NCI-H774 (cell line): Measurements from ENCODE around the gene SLC35F3.
"Not testable (repeated sequence)": the region's sequence is repeated elsewhere in the genome, so short reads cannot be mapped to it uniquely, and the experiment has no call there.

ENCODE experiments used
- DNase-seq: peaks from one replicate; lab custom pipeline; 2025; lab: John Stamatoyannopoulos, UW

Gene SLC35F3

GRCh38 chr1:234226113-234226818, 321.8 kb downstream of the SLC35F3 start:
- no peak for DNase-seq

DNA sequence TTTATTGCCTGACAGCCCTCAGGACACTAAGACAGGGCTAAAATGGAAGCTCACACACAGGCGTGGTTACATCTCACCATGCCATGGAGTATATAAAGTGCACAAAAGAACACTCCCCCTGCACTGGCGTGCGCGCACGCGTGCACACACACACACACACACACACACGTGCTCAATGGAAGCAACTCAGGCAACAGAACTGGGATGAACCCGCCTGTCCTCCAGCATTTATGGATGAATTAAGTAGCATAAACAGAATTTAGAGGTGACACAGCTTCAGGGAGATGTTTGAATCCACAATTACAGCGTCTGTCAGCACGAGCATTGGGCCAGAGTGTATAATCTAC, 322.3 kb downstream of the SLC35F3 start:
- no peak for DNase-seq

- DNase-seq: no peak
These were observed 325.3 kb downstream of the SLC35F3 start for GRCh38 chr1:234229581-234230387.

DNA sequence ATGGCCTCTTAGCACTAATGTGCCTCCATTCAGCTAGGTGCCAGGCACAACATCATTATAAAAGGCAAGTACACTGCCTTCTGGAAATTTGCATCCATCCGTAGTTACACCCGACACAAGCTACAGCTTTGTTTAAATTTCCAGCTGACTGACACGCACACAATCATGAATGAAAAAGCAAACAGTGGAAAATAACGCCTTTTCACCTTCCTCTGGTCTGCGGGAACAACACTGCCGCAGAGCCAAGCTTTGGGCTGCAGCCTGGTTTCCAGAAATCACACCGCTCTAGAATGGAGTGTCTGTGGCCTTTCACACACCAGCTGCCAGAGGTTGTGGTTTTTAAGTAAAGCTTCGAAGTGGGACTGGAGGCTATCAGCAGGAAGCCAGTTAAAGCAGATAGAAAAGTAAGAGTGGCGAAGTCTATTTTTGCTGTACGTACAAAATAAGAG, 326.0 kb downstream of the SLC35F3 start:
- peak; percentile 71 for DNase-seq

DNA sequence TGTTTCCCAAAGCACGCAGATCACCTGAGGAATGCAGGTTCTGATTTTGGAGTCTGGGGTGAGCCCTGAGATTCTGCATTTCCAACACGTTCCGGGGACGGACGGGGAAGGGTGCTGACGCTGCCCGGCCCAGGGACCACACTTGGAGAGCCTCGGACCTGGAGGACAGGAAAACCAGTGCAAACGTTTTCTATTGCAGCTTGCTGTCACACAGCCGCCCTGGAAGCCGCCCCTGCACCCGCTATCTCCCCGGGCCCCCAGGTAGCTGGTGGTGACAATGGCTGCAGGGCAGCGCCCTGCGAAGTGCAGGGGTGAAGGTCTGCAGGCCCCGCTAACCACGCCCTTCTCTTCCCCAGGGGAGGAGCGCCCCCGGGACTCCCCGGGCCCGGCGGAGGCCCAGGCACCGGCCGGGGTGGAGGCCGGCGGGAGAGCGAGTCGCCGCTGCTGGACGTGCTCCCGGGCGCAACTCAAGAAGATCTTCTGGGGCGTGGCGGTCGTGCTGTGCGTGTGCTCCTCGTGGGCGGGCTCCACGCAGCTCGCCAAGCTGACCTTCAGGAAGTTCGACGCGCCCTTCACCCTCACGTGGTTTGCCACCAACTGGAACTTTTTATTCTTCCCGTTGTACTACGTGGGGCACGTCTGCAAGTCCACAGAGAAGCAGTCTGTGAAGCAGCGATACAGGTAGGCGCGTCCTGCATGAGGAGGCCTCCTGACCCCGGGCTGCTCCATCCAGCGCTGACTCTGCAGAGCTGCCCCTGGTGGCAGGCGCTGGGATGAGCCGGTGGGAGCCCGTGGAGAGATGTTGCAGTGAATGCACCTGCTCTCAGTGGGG, 326.8 kb downstream of the SLC35F3 start:
- no peak for DNase-seq

- no peak for DNase-seq
These were observed 327.4 kb downstream of the SLC35F3 start for GRCh38 chr1:234231893-234232276.

GRCh38 chr1:234234199-234234598, 329.7 kb downstream of the SLC35F3 start:
- DNase-seq: no peak

GRCh38 chr1:234235434-234235881, 331.0 kb downstream of the SLC35F3 start:
- DNase-seq: no peak

- no peak for DNase-seq
These were observed 332.9 kb downstream of the SLC35F3 start for GRCh38 chr1:234237393-234237792.

DNA sequence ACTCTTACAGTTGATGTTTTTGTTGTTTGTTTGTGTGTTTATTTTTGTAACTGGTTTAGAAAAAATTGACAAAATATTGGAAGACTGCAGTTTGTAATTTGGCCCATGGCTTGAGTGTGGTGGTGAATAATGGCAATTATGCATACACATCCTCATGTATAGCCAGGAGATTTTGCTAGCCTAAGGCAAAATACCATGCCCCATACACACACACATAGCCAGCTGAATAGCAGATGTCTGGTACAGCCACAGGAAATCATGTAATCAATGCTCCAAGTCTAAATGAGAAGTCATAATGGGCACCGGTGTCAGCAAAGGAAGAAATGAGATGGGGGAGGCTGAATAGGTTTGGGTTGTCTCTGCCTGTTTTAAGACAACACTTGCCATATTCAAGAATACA, 333.6 kb downstream of the SLC35F3 start:
- DNase-seq: no peak

GRCh38 chr1:234239515-234239914, 335.0 kb downstream of the SLC35F3 start:
- DNase-seq: no peak

GRCh38 chr1:234239936-234240335, 335.5 kb downstream of the SLC35F3 start:
- DNase-seq: no peak

DNA sequence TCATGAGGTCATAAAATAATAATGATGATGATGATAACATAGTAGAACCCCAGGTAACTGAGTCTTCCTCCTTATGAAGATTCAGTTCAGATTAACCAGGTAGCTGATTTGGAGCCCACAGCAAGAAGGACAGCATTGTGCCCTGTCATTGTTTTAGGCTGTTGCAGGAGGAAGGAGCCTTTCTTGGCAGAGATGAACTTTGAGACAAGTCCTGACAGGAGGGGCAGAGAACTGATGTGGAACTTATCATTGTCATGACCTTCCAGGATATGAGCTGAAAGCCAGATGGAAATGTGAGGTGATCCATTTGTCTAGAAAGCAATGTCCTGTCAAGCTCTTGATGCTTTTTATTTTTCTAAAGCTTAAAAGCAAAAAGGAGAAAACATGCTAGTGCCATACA, 336.2 kb downstream of the SLC35F3 start:
- no peak for DNase-seq

DNA sequence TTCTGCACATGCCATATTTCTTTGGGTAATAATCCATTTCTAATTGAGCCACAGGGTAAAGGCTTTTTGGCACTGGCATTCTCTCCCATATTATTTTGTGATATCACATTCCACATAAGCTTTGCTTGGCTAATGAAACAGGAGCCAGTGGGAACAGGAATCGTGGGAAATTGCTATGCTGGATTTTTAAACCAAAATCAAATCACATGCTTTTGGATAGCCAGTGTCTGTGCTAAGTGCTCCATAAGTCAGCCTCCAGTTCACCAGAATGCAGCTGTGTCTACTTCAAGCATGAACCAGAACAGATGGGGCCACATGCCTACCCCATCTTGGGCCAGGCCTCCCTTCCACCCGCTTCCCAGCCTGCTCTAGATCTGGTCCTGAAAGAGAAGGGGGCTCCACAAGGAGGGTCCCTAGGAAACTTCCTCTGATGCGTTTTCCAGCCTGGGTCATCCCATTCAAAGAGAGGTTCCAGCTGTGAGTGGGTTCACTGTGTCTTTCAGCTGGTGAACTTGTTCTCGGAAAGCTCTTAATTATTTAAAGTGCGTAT, 337.5 kb downstream of the SLC35F3 start:
- no peak for DNase-seq

GRCh38 chr1:234243521-234244260, 339.2 kb downstream of the SLC35F3 start:
- DNase-seq: no peak

- DNase-seq: no peak
These were observed 340.0 kb downstream of the SLC35F3 start for GRCh38 chr1:234244482-234244881.

- no peak for DNase-seq
These were observed 342.2 kb downstream of the SLC35F3 start for GRCh38 chr1:234246638-234247116.

GRCh38 chr1:234247746-234248145, 343.3 kb downstream of the SLC35F3 start:
- not testable (repeated sequence) for DNase-seq

DNA sequence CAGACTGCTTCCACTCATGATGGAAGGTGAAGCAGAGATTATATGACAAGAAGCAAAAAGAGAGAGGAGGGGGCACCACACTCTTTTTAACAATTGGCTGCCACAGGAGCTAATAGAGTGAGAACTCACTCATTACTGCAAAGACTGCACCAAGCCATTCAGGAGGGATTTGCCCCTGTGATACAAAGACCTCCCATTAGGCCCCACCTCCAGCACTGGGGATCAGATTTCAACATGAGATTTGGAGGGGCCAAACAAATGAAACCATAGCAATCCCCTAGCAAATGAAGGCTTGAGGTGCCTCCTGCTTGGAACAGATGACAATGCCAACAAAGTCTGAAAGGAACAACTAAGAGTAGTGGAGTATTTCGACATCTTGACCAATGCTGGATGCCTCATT, 346.3 kb downstream of the SLC35F3 start:
- no peak for DNase-seq

- no peak for DNase-seq
These were observed 349.3 kb downstream of the SLC35F3 start for GRCh38 chr1:234253732-234254131.

- no peak for DNase-seq
These were observed 351.9 kb downstream of the SLC35F3 start for GRCh38 chr1:234256359-234256758.
